Skin of body (tissue), 2 donors: ENCODE results near the gene ARVCF. TPM values are rescaled to one million over a fixed set of nuclear protein-coding genes. Genes with fewer than 3 reads are reported as not detected.

Experiments
- DNase-seq: peaks from one replicate; lab custom pipeline; 2025; lab: John Stamatoyannopoulos, UW
- total RNA-seq: library from RNA; depleted of rRNA; stranded (reverse); fragments of >200 nt; gene quantifications from one replicate; pipeline ENCODE4 v1.2.3, GENCODE V29; 2014

ARVCF gene
- total RNA-seq, 1 donor from 2014 or later: 15.1 TPM

- DNase-seq: no peak
Observed at GRCh38 chr22:20032407-20032991, 15.9 kb upstream of the ARVCF start.

- DNase-seq: no peak
Observed at GRCh38 chr22:20031732-20032406, 15.2 kb upstream of the ARVCF start.

- no peak for DNase-seq
Observed at GRCh38 chr22:20029550-20030225, 13.1 kb upstream of the ARVCF start.

- no peak for DNase-seq
Observed at GRCh38 chr22:20028855-20029549, 12.4 kb upstream of the ARVCF start.

GRCh38 chr22:20027966-20028854, 11.6 kb upstream of the ARVCF start:
- no peak for DNase-seq

GRCh38 chr22:20026996-20027601, 10.5 kb upstream of the ARVCF start:
- DNase-seq: no peak

- DNase-seq: no peak
Observed at GRCh38 chr22:20026204-20026908, 9.7 kb upstream of the ARVCF start.

- no peak for DNase-seq
Observed at GRCh38 chr22:20025401-20026203, 9.0 kb upstream of the ARVCF start.

GRCh38 chr22:20024650-20025397, 8.2 kb upstream of the ARVCF start:
- DNase-seq: no peak

GRCh38 chr22:20024225-20024624, 7.6 kb upstream of the ARVCF start:
- DNase-seq: no peak

GRCh38 chr22:20022978-20023613, 6.5 kb upstream of the ARVCF start:
- no peak for DNase-seq

- no peak for DNase-seq
Observed at GRCh38 chr22:20022231-20022977, 5.8 kb upstream of the ARVCF start.

- DNase-seq: no peak
Observed at GRCh38 chr22:20021196-20022181, 4.9 kb upstream of the ARVCF start.

- peak; percentile 87 for DNase-seq
Observed at GRCh38 chr22:20020533-20021195, 4.0 kb upstream of the ARVCF start, which contains the start of gene TANGO2. Gene TANGO2, plus strand, starts transcription at chr22:20021110. Its CDS starts 15,689 bp downstream, at chr22:20036799.
